Activated CD8-positive, alpha-beta T cell treated with anti-CD3 and anti-CD28 coated beads for 36 hours (primary cell): Measurements from ENCODE around the gene NBEAL1. TPM values are rescaled to one million over a fixed set of nuclear protein-coding genes. Genes with fewer than 3 reads are reported as not detected.
A peak's percentile ranks its signal among the peaks of the same experiment; 100 is the strongest.

Experiments used
- ATAC-seq: fragments of 200-7000 bp; cut with Tn5 transposase; one replicate; pipeline ENCODE4 v1.10.0; 2021; ENCODE audit warnings: mild to moderate bottlenecking, moderate library complexity
- CTCF ChIA-PET: fragments of 350-600 bp; sonication (Branson Sonifier 250); formaldehyde crosslinking; loops from one replicate; lab custom pipeline; 2021; ENCODE audit warnings: antibody characterized with exemption; lab: Charles Lee
- POLR2A ChIA-PET: fragments of 350-600 bp; sonication (Branson Sonifier 250); formaldehyde crosslinking; loops from one replicate; lab custom pipeline; 2021; ENCODE audit warnings: antibody characterized with exemption; lab: Charles Lee
- DNase-seq: peaks from one replicate; pipeline ENCODE4 v3.0.0-alpha.2; 2020
- H3K27ac Mint-ChIP-seq: one replicate; pipeline ENCODE4 v1.8.0; 2021; ENCODE audit warnings: mild to moderate bottlenecking, mixed read lengths
- H3K27me3 Mint-ChIP-seq: one replicate; pipeline ENCODE4 v1.8.0; 2021; ENCODE audit warnings: mixed read lengths
- H3K36me3 Mint-ChIP-seq: one replicate; pipeline ENCODE4 v1.8.0; 2021; ENCODE audit warnings: low read depth, mixed read lengths
- H3K4me1 Mint-ChIP-seq: one replicate; pipeline ENCODE4 v1.8.0; 2021; ENCODE audit warnings: low read depth, mixed read lengths
- H3K4me3 Mint-ChIP-seq: one replicate; pipeline ENCODE4 v1.8.0; 2021; ENCODE audit warnings: mild to moderate bottlenecking, moderate library complexity, mixed read lengths
- H3K9me3 Mint-ChIP-seq: one replicate; pipeline ENCODE4 v1.8.0; 2021; ENCODE audit warnings: mixed read lengths
- intact Hi-C: fragments of 100-400 bp; cut with micrococcal nuclease; formaldehyde crosslinking; loops from one replicate; pipeline ENCODE4 v1.10.0; 2022
- total RNA-seq, 2 experiments: library from RNA; stranded (reverse); gene quantifications; one replicate each; pipeline ENCODE4 v1.2.3, GENCODE V29; 2021
- TF ChIP-seq, protein P1 (sequence below): fragments of 200-600 bp; IDR thresholded peaks from one replicate; pipeline ENCODE4 v1.8.0; 2022; ENCODE audit warnings: antibody characterized with exemption, mild to moderate bottlenecking

NBEAL1 gene
- total RNA-seq, 2 experiments from 2014 or later: 11.8 to 16.4 TPM

DNA sequence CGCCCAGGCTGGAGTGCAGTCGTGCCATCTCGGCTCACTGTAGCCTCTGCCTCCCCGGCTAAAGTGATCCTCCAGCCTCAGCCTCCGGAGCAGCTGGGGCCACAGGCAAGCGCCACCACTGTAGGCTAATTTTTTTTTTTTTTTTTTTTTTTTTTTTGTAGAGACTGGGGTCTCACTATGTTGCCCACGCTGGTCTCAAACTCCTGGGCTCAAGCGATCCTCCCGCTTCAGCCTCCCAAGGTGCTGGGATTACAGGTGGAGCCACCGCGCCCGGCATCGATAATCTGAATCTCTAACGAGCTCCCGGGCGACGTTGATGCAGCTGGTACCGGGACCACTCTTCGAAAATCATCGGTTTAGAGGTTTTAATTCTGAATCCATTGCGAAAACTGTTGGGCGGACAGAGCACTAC, 223.6 kb downstream of the NBEAL1 start:
- POLR2A ChIA-PET: interaction anchor here (0.8 to 2.0 kb wide), 5 partner anchors 10 to 90 kb away, joined by 3 to 9 read pairs (median 5); partner anchors contain the start of gene ABI2
- no peak for DNase-seq
- intact Hi-C loops: loop anchor here (10.0 kb wide), 1 partner anchor 577 kb away; no protein-coding TSS in a partner anchor
- TF ChIP-seq, protein P1, sequence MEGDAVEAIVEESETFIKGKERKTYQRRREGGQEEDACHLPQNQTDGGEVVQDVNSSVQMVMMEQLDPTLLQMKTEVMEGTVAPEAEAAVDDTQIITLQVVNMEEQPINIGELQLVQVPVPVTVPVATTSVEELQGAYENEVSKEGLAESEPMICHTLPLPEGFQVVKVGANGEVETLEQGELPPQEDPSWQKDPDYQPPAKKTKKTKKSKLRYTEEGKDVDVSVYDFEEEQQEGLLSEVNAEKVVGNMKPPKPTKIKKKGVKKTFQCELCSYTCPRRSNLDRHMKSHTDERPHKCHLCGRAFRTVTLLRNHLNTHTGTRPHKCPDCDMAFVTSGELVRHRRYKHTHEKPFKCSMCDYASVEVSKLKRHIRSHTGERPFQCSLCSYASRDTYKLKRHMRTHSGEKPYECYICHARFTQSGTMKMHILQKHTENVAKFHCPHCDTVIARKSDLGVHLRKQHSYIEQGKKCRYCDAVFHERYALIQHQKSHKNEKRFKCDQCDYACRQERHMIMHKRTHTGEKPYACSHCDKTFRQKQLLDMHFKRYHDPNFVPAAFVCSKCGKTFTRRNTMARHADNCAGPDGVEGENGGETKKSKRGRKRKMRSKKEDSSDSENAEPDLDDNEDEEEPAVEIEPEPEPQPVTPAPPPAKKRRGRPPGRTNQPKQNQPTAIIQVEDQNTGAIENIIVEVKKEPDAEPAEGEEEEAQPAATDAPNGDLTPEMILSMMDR: no peak
- Mint-ChIP-seq H3K27me3 (no peaks in the 10 kb centered on the region), H3K27ac (peak overlapping the region; percentile 98), H3K4me3 (peak overlapping the region; percentile 83), H3K4me1 (peaks cover 29% of the 10 kb centered on the region), H3K36me3 (peaks cover 23% of the 10 kb centered on the region), H3K9me3 (no peaks in the 10 kb centered on the region)
- CTCF ChIA-PET: interaction anchor here (0.6 to 3.8 kb wide), 3 partner anchors 10 to 469 kb away, joined by 3 to 23 read pairs (median 3); no protein-coding TSS in a partner anchor
- ATAC-seq: peak; percentile 0

DNA sequence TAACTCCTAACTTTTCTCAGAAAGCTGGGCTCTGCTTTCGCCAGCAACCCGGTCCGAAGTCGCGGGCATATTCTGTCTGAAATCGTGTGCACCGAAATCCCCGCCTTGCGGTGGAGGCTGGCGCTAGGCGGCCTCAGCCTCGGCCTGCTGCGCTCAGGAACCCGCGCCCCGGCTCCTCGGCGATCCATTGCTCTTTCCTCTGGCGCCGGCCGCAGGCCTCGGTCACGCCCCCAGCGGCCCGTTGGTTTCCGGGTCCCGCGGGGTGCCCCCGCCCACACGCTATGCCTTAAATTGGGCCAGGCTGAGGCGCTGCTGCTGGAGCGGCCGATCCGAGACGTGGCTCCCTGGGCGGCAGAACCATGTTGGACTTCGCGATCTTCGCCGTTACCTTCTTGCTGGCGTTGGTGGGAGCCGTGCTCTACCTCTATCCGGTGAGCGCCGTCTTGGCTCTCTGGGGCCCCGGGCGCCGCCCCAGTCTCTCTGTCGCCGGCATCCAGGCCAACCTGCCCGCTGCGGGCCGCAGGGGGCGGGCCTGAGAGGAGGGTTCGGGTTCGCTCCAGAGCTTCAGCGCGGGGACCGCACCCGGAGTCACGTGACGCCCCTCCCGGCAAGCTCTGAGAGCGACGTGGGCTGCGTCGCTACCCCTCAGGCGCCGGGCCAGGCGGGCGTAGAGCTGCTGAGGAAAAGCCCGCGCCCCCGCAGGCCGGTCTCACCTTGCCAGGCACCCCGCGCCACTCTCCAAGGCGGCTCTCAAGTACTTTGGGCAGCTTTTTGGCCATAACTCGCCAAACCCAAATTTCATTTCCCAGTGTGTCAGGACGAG, 224.2 kb downstream of the NBEAL1 start, which contains the start of gene CYP20A1:
TSS of gene CYP20A1 (plus strand) at position 315 of the 823 bp plus-strand sequence. CDS start at position 360, 45 bp downstream.
- POLR2A ChIA-PET: interaction anchor here (0.7 to 2.0 kb wide), 11 partner anchors 9 to 603 kb away, joined by 3 to 9 read pairs (median 4); partner anchors contain the start of genes ABI2, CARF, ICA1L and WDR12
- Mint-ChIP-seq H3K9me3 (no peaks in the 10 kb centered on the region), H3K4me1 (peaks cover 30% of the 10 kb centered on the region), H3K27me3 (no peaks in the 10 kb centered on the region), H3K4me3 (peak within 1 kb of the TSS; percentile 83), H3K36me3 (peaks cover 26% of the 10 kb centered on the region), H3K27ac (peak within 1 kb of the TSS; percentile 98)
- ATAC-seq: peak; percentile 83
- TF ChIP-seq, protein P1: peak; percentile 17
- CTCF ChIA-PET: interaction anchor here (0.6 to 3.8 kb wide), 4 partner anchors 10 to 468 kb away, joined by 3 to 23 read pairs (median 3); no protein-coding TSS in a partner anchor
- intact Hi-C loops: loop anchor here (10.0 kb wide), 1 partner anchor 576 kb away; no protein-coding TSS in a partner anchor
- peak; percentile 98 for DNase-seq

DNA sequence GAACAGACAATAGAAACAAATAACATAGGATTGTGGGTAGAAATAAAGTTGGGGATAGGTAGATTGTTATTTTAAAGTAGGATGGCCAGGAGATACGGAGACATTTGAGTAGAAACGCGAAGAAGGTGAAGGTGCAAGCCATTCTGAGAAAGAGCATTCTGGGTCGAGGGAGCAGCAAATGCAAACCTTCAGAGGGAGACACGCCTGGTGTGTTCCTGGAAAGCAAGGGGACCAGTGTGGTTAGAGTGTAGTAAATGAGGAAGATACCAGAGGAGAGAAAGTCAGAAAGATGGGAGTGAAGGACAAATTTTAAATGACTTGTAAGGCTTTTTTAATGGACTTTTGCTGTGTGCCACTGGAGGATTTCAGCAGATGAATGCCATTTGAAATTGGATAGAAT, 225.8 kb downstream of the NBEAL1 start:
- DNase-seq (no peak), ATAC-seq (no peak)
- CTCF ChIA-PET: interaction anchor here (0.9 to 3.8 kb wide), 2 partner anchors 16 to 19 kb away, joined by 3 to 23 read pairs; no protein-coding TSS in a partner anchor
- H3K9me3 Mint-ChIP-seq: no peaks in the 10 kb centered on the region
- peaks cover 34% of the 10 kb centered on the region for H3K36me3 Mint-ChIP-seq
- H3K4me1 Mint-ChIP-seq: peaks cover 37% of the 10 kb centered on the region
- peak overlapping the region; percentile 98 for H3K27ac Mint-ChIP-seq
- H3K4me3 Mint-ChIP-seq: peak overlapping the region; percentile 83
- TF ChIP-seq, protein P1: no peak
- POLR2A ChIA-PET: no interaction called here
- intact Hi-C loops: no loop called here
- H3K27me3 Mint-ChIP-seq: no peaks in the 10 kb centered on the region

DNA sequence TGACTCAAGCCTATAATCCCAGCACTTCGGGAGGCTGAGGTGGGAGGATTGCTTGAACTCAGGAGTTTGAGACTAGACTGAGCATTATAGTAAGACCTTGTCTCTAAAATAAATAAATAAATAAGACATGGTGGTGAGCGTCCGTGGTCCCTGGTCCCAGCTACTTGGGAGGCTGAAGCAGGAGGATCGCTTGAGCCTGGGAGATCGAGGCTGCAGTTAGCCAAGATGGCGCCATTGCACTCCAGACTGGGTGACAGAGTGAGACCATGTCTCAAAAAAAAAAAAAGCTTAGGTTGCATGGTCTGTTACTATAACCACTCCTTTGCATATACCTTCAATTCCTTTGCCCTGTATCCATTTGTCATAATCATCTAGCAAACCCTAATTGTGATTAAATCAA, 227.8 kb downstream of the NBEAL1 start:
- Mint-ChIP-seq H3K36me3 (peaks cover 41% of the 10 kb centered on the region), H3K27me3 (no peaks in the 10 kb centered on the region), H3K9me3 (no peaks in the 10 kb centered on the region), H3K4me3 (no peak overlapping the region), H3K4me1 (peaks cover 40% of the 10 kb centered on the region), H3K27ac (peak overlapping the region; percentile 27)
- CTCF ChIA-PET: interaction anchor here (0.6 kb wide), 1 partner anchor 213 kb away, joined by 3 read pairs; no protein-coding TSS in a partner anchor
- TF ChIP-seq, protein P1: no peak
- intact Hi-C loops: no loop called here
- POLR2A ChIA-PET: interaction anchor here (0.8 kb wide), 1 partner anchor 16 kb away, joined by 3 read pairs; no protein-coding TSS in a partner anchor
- ATAC-seq: no peak
- peak; percentile 10 for DNase-seq
